Heart left ventricle (tissue), 13 donors: ENCODE results near the gene RIN3.

ENCODE experiments used
- CTCF ChIP-seq, 12 donors: fragments of 200-600 bp; sonication (generic) in 4 of 12; IDR thresholded peaks; one replicate each; pipeline versions ENCODE4 v1.5.0 to v1.8.0; 2018 to 2022; ENCODE audit warnings: antibody characterized with exemption in 12 of 12, mild to moderate bottlenecking in 5 of 12
- POLR2A ChIP-seq, 2 donors: fragments of 450-650 bp; IDR thresholded peaks; one replicate each; pipeline ENCODE4 v1.6.1; 2017; ENCODE audit warnings: antibody characterized with exemption in 2 of 2, mild to moderate bottlenecking in 2 of 2, moderate library complexity in 2 of 2
- donor health status: ischemic (EF 13 %, LVEDD 7.1; RV severe dilation, severe dysfunction).
- donor health status: DM: no; HTN: yes; CAD: no.
- donor health status: DM: no; HTN: no; CAD: no.
- donor health status: ischemic (EF 25% LVEDD 6.9; RV normal size, moderate dysfunction).
- donor health status: ischemic (EF 25% LVEDD 5.7; RV mildly dilated, moderate dysfunction).
- donor health status: ischemic (EF 35%, LVEDD 5.7; RV mildly dilated, moderate dysfunction).
- donor health status: nonischemic (EF 11% LVEDD 7.7; RV severe dilation, severe dysfunction).
- donor health status: DM: yes; HTN: yes; CAD: no.
- donor health status: PGD.
- donor health status: ischemic (EF 29% LVEDD 5.4; RV normal size, mild dysfunction).
- donor health status: nonischemic (EF 23%, LVEDD 6.1; RV moderate dilation, normal function).

- TF ChIP-seq CTCF (IDR thresholded peaks at IDR 0.05): no peak
- TF ChIP-seq POLR2A (IDR thresholded peaks at IDR 0.05): no peak
Measured at GRCh38 chr14:92584220-92584619, 70.6 kb downstream of the RIN3 start.
